GM13977 (cell line): Measurements from ENCODE around the gene ASB5.

Source experiments
- DNase-seq: peaks from one replicate; pipeline ENCODE4 v3.0.0; 2012; ENCODE audit warnings: low spot score
- CTCF ChIP-seq: IDR thresholded peaks from 2 replicates; pipeline ENCODE4 v1.5.1; 2012; ENCODE audit warnings: mild to moderate bottlenecking, control low read depth; ENCODE audit not compliant: insufficient read depth; ENCODE audit errors: extremely low read depth, missing control alignments
- in situ Hi-C: fragments of 300-500 bp; cut with MboI; formaldehyde crosslinking; loops from one replicate; pipeline ENCODE4 v1.12.0; 2022; ENCODE audit warnings: low sequenced_read_pairs, low pct_unique_long_range_greater_than_20kb, mixed read lengths, inconsistent platforms; ENCODE audit not compliant: unreplicated experiment

The ASB5 gene

DNA sequence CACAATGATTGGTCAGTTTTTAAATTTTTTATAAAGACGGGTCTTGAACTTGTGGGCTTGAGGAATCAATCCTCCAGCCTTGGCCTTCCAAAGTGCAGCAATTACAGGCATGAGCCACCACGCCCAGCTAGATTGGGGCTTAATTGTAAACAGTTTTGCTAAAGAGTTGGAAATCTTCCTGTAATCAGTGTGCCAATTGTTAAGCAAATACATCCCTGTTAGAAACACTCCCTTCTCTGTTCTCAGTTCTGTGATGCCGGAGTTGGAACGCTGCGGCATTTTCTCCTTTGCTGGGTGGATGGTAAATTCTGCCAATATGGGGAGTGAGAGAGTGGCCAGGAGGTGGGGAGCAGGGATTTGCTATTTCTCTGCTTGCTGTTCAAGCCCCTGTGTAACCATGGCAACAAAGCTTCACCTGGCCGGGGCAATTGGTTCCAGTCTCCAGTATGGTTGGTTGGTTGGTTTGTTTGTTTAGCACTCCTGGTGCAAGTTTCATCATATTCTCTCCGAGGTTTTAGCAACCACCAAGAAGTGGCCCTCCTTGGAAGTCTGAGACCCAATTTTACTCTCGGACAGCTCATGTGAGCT lies 70.6 kb downstream of the ASB5 start:
- TF ChIP-seq CTCF: no peak
- in situ Hi-C loops: no loop called here
- no peak for DNase-seq

DNA sequence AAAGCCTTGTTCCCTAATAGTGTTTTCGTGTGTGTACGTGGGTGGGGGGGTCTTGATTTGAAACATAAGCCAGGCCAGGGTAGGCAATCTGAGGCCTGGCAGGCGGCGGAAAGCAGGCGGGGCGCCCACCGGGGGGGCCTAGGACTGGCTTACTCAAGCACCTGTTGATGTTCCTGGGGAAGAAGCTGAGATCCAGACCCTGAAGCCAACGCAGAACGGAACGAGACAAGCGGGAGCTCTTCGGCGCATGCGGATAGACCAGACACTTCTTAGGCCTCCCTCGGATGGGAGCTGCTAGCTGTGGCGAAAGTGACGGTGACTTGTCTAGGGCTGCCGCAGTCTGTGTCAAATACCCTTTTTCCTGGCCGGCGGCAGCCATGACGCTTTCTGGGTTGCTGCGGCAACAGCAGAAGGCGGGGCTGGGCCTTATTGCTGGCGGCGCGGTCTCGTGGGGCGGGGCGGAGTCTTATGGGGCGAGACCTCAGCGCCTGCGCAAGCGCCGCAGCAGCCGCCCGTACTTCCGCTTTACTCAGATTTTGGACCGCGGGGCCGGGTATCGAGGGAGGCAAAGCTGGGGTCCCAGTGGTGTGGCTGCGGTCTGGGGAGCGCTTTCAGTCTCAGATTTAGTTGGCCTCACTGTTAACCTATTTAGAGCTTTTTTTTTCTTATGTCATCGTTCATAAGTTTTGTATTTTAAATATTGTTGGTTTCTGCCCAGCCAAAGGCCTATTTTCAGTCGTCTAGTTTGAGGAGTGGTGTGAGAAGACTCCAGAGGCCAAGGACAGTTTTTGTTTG lies 73.6 kb downstream of the ASB5 start, which contains the start of gene SPATA4:
Gene SPATA4 (minus strand): TSS at position 402 of the 795 bp plus-strand sequence. CDS start 23 bp downstream, at position 379.
- in situ Hi-C loops: no loop called here
- no peak for TF ChIP-seq CTCF
- peak; percentile 92 for DNase-seq

DNA sequence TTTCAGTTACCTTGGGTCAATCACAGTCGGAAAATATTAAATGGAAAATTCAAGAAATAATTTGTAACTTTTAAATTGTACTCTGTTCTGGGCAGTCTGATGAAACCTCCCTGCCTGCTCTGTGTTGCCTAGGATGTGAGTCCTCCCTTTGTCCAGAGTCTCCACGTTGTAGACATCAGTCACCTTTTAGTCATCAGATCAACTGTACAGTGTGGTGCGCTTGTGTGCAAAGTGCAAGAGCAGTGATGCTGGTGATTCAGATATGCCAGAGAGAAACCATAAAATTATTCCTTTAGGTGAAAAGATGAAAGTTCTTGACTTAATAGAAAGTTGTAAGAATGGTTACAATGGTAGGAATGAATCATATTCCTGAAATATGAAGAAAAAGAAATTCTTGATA lies 75.1 kb downstream of the ASB5 start:
- DNase-seq: no peak
- TF ChIP-seq CTCF: no peak
- in situ Hi-C loops: no loop called here

- DNase-seq: no peak
- TF ChIP-seq CTCF: no peak
- in situ Hi-C loops: no loop called here
Observed at GRCh38 chr4:176193126-176193525, 75.9 kb downstream of the ASB5 start.

DNA sequence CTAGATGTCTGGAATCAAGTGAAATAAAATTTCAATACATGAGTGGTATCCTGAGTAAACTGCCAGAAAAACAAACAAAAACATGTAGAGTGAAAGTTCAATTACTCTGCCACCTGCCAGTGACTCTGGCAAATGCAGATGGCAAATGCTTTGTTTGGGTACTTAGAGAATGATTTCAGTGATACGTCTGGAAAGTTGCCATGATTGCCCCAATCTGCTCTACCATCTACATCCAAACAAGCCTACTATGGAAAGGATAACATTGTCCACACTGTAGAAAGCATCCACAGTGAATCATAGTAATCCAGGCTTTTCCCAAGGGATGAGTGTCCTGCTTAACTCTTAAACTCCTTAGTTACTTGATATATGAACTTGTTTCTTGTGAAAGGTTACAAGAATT lies 77.0 kb downstream of the ASB5 start:
- in situ Hi-C loops: no loop called here
- DNase-seq: no peak
- peak; percentile 10 for TF ChIP-seq CTCF

- no peak for TF ChIP-seq CTCF
- no peak for DNase-seq
- in situ Hi-C loops: no loop called here
Observed at GRCh38 chr4:176189891-176190795, 78.9 kb downstream of the ASB5 start.
